A172 (cell line): Measurements from ENCODE around the gene MTCL1. TPM values are rescaled to one million over a fixed set of nuclear protein-coding genes. Genes with fewer than 3 reads are reported as not detected.
A peak's percentile ranks its signal among the peaks of the same experiment; 100 is the strongest.

ENCODE experiments used
- DNase-seq: peaks from one replicate; pipeline ENCODE4 v3.0.0-alpha.2; 2015; ENCODE audit warnings: low spot score
- total RNA-seq: library from RNA; depleted of rRNA; stranded (reverse); fragments of >200 nt; shearing (Covaris generic); gene quantifications from 2 replicates; pipeline ENCODE4 v1.2.3, GENCODE V29; 2014

MTCL1 gene
- total RNA-seq, 1 experiment from 2014 or later, result 33.6 TPM

GRCh38 chr18:8831112-8831511, 125.8 kb downstream of the MTCL1 start:
- no peak for DNase-seq

- DNase-seq, result no peak
Observed at GRCh38 chr18:8831531-8831930, 126.2 kb downstream of the MTCL1 start.

- no peak for DNase-seq
Observed at GRCh38 chr18:8833480-8833879, 128.1 kb downstream of the MTCL1 start.

- no peak for DNase-seq
Observed at GRCh38 chr18:8834881-8835280, 129.5 kb downstream of the MTCL1 start.

- no peak for DNase-seq
Observed at GRCh38 chr18:8835521-8835953, 130.2 kb downstream of the MTCL1 start.

- DNase-seq, result no peak
Observed at GRCh38 chr18:8839281-8839680, 133.9 kb downstream of the MTCL1 start.

- peak; percentile 57 for DNase-seq
Observed at GRCh38 chr18:8841781-8842485, 136.6 kb downstream of the MTCL1 start.

GRCh38 chr18:8842506-8842905, 137.2 kb downstream of the MTCL1 start:
- DNase-seq, result no peak

GRCh38 chr18:8843005-8843404, 137.6 kb downstream of the MTCL1 start:
- DNase-seq, result no peak

- DNase-seq, result no peak
Observed at GRCh38 chr18:8844721-8845148, 139.4 kb downstream of the MTCL1 start.

- no peak for DNase-seq
Observed at GRCh38 chr18:8845506-8845905, 140.2 kb downstream of the MTCL1 start.

- DNase-seq, result no peak
Observed at GRCh38 chr18:8847066-8847755, 141.9 kb downstream of the MTCL1 start.

GRCh38 chr18:8847900-8848299, 142.5 kb downstream of the MTCL1 start:
- no peak for DNase-seq

GRCh38 chr18:8848541-8848940, 143.2 kb downstream of the MTCL1 start:
- no peak for DNase-seq

GRCh38 chr18:8849696-8850095, 144.3 kb downstream of the MTCL1 start:
- DNase-seq, result no peak

- no peak for DNase-seq
Observed at GRCh38 chr18:8851659-8852058, 146.3 kb downstream of the MTCL1 start.

- DNase-seq, result no peak
Observed at GRCh38 chr18:8854550-8854949, 149.2 kb downstream of the MTCL1 start.

- DNase-seq, result no peak
Observed at GRCh38 chr18:8854962-8855361, 149.6 kb downstream of the MTCL1 start.

GRCh38 chr18:8856212-8856611, 150.9 kb downstream of the MTCL1 start:
- no peak for DNase-seq

- DNase-seq, result no peak
Observed at GRCh38 chr18:8856769-8857393, 151.5 kb downstream of the MTCL1 start.

GRCh38 chr18:8857806-8858205, 152.4 kb downstream of the MTCL1 start:
- no peak for DNase-seq

- peak; percentile 90 for DNase-seq
Observed at GRCh38 chr18:8858888-8859511, 153.6 kb downstream of the MTCL1 start.
